OCI-LY1 (cell line): ENCODE results near the gene CHSY1.

ENCODE experiments used
- H2AFZ ChIP-seq: fragments of 200-600 bp; sonication (generic), shearing (Covaris generic); 2 replicates; pipeline ENCODE4 v1.6.0; 2014; ENCODE audit warnings: antibody characterized with exemption, mild to moderate bottlenecking, low read length
- H3F3A ChIP-seq: fragments of 200-600 bp; sonication (generic), shearing (Covaris generic); 2 replicates; pipeline ENCODE4 v1.6.0; 2014; ENCODE audit warnings: mild to moderate bottlenecking, antibody characterized with exemption, low read length, moderate library complexity; ENCODE audit not compliant: insufficient read depth
- H3K27ac ChIP-seq: fragments of 200-600 bp; sonication (generic); 2 replicates; pipeline ENCODE4 v1.5.1; 2014; ENCODE audit warnings: low read length, mixed run types, mild to moderate bottlenecking, low read depth; ENCODE audit not compliant: poor library complexity, severe bottlenecking
- H3K27me3 ChIP-seq: fragments of 200-600 bp; sonication (generic); 2 replicates; pipeline ENCODE4 v1.6.0; 2014; ENCODE audit warnings: antibody characterized with exemption, mild to moderate bottlenecking, low read length, moderate library complexity; ENCODE audit not compliant: insufficient read depth
- H3K36me3 ChIP-seq: fragments of 200-600 bp; sonication (generic); 2 replicates; pipeline ENCODE4 v1.6.1; 2014; ENCODE audit warnings: mild to moderate bottlenecking, antibody characterized with exemption, low read length, moderate library complexity, mixed read lengths; ENCODE audit not compliant: insufficient read depth
- H3K4me1 ChIP-seq: fragments of 200-600 bp; sonication (generic); 2 replicates; pipeline ENCODE4 v1.5.1; 2014; ENCODE audit warnings: mild to moderate bottlenecking, low read length, moderate library complexity; ENCODE audit not compliant: insufficient read depth, severe bottlenecking
- H3K4me2 ChIP-seq: fragments of 200-600 bp; sonication (generic), shearing (Covaris generic); 2 replicates; pipeline ENCODE4 v1.6.1; 2014; ENCODE audit warnings: low read length
- H3K4me3 ChIP-seq: fragments of 200-600 bp; sonication (generic); 2 replicates; pipeline ENCODE4 v1.5.1; 2014; ENCODE audit warnings: low read length, low read depth, mild to moderate bottlenecking, mixed read lengths; ENCODE audit not compliant: poor library complexity, severe bottlenecking
- H3K79me2 ChIP-seq: fragments of 200-600 bp; shearing (Covaris generic); 2 replicates; pipeline ENCODE4 v1.6.1; 2016; ENCODE audit warnings: mixed run types, low read length, mixed read lengths; ENCODE audit not compliant: insufficient read depth
- H3K9ac ChIP-seq: fragments of 200-600 bp; sonication (generic), shearing (Covaris generic); 2 replicates; pipeline ENCODE4 v1.6.1; 2014; ENCODE audit warnings: mild to moderate bottlenecking, low read length, mixed read lengths
- H3K9me2 ChIP-seq: fragments of 200-600 bp; sonication (generic), shearing (Covaris generic); 2 replicates; pipeline ENCODE4 v1.6.1; 2014; ENCODE audit warnings: low read depth, mild to moderate bottlenecking, low read length, mixed read lengths
- H3K9me3 ChIP-seq: fragments of 200-600 bp; shearing (Covaris generic); 2 replicates; pipeline ENCODE4 v1.6.1; 2014; ENCODE audit warnings: low read length, mixed read lengths
- H4K20me1 ChIP-seq: fragments of 200-600 bp; sonication (generic), shearing (Covaris generic); 2 replicates; pipeline ENCODE4 v1.6.0; 2016; ENCODE audit warnings: mild to moderate bottlenecking, low read length; ENCODE audit not compliant: insufficient read depth
- EZH2 ChIP-seq: fragments of 200-600 bp; sonication (generic), shearing (Covaris generic); IDR thresholded peaks from 2 replicates; pipeline ENCODE4 v1.8.0; 2017; ENCODE audit warnings: borderline replicate concordance, mixed run types, mild to moderate bottlenecking, antibody characterized with exemption, low read length, moderate library complexity, mixed read lengths
- TF ChIP-seq, protein P1 (sequence below): fragments of 200-600 bp; sonication (generic), shearing (Covaris generic); IDR thresholded peaks from 2 replicates; pipeline ENCODE4 v1.5.1; 2017; ENCODE audit warnings: mild to moderate bottlenecking, antibody characterized with exemption, low read length, moderate library complexity, mixed read lengths

CHSY1 gene

GRCh38 chr15:101266034-101266433 lies 14.2 kb upstream of the CHSY1 start:
- Histone ChIP-seq H3K36me3 (peaks cover 11% of the 10 kb centered on the region), H3K4me1 (no peaks in the 10 kb centered on the region), H3K27me3 (0 out of 2 replicates have a peak, but pooled peaks cover 2% of the 10 kb centered on the region)

DNA sequence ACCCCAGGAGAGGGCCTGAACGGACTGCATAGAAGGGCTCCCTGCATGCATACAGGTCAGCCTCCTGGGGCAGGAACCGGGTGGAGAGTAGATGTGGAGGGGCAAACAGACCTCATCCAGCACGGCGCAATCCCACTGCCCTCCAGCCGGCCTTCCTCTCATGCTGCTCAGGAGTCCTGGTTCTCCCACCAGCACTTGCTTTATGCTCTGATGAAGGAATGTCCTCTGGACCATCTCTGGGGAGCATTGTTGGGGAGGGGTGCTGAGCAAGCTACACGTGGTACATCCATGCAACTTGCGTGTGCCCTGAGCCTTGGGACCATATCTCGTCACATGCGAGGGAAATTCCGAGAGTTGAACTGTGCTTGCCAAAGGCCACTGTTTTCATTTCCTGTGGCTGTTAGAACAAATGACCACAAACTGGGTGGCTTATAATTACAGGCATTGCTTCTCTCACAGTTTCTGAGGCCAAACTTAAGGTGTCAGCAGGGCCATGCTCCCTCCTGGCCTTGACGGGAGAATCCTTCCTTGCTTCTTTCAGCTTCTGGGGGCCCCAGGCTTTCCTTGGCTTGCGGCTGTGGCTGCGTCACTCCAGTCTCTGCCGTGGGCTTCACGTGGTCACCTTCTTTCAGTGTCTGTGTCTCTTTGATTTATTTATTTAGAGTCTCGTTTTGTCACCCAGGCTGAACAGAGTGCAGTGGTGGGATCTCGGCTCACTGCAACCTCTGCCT lies 13.2 kb upstream of the CHSY1 start:
- Histone ChIP-seq H3K36me3 (peaks cover 1% of the 10 kb centered on the region), H3K4me1 (no peaks in the 10 kb centered on the region), H3K27me3 (0 out of 2 replicates have a peak, but pooled peaks cover 2% of the 10 kb centered on the region), H3K79me2 (no peaks in the 10 kb centered on the region), H2AFZ (no peak overlapping the region), H3K27ac (no peak overlapping the region), H3K9me3 (no peaks in the 10 kb centered on the region), H3K4me2 (no peak overlapping the region), H3K4me3 (no peak overlapping the region), H3F3A (no peaks in the 10 kb centered on the region), H3K9ac (no peak overlapping the region), H3K9me2 (no peaks in the 10 kb centered on the region), H4K20me1 (no peaks in the 10 kb centered on the region)
- TF ChIP-seq EZH2: no peak
- TF ChIP-seq, protein P1, sequence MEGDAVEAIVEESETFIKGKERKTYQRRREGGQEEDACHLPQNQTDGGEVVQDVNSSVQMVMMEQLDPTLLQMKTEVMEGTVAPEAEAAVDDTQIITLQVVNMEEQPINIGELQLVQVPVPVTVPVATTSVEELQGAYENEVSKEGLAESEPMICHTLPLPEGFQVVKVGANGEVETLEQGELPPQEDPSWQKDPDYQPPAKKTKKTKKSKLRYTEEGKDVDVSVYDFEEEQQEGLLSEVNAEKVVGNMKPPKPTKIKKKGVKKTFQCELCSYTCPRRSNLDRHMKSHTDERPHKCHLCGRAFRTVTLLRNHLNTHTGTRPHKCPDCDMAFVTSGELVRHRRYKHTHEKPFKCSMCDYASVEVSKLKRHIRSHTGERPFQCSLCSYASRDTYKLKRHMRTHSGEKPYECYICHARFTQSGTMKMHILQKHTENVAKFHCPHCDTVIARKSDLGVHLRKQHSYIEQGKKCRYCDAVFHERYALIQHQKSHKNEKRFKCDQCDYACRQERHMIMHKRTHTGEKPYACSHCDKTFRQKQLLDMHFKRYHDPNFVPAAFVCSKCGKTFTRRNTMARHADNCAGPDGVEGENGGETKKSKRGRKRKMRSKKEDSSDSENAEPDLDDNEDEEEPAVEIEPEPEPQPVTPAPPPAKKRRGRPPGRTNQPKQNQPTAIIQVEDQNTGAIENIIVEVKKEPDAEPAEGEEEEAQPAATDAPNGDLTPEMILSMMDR: no peak

More at GRCh38 chr15:101266034-101266433, 14.2 kb upstream of the CHSY1 start:
- Histone ChIP-seq H3K27ac (no peak overlapping the region), H3K9me2 (no peaks in the 10 kb centered on the region), H3K79me2 (no peaks in the 10 kb centered on the region), H3K9me3 (no peaks in the 10 kb centered on the region), H2AFZ (no peak overlapping the region), H3K4me2 (no peak overlapping the region), H3K4me3 (no peak overlapping the region), H3F3A (no peaks in the 10 kb centered on the region), H4K20me1 (no peaks in the 10 kb centered on the region), H3K9ac (no peak overlapping the region)
- no peak for TF ChIP-seq EZH2
- TF ChIP-seq, protein P1: no peak

- Histone ChIP-seq H4K20me1 (no peaks in the 10 kb centered on the region), H2AFZ (no peak overlapping the region), H3K4me3 (no peak overlapping the region), H3K27me3 (0 out of 2 replicates have a peak, but pooled peaks cover 2% of the 10 kb centered on the region), H3F3A (no peaks in the 10 kb centered on the region), H3K9me2 (no peaks in the 10 kb centered on the region), H3K27ac (no peak overlapping the region), H3K79me2 (no peaks in the 10 kb centered on the region), H3K4me1 (no peaks in the 10 kb centered on the region), H3K4me2 (no peak overlapping the region), H3K9me3 (no peaks in the 10 kb centered on the region), H3K9ac (no peak overlapping the region), H3K36me3 (no peaks in the 10 kb centered on the region)
- TF ChIP-seq, protein P1: no peak
- TF ChIP-seq EZH2: no peak
Measured at GRCh38 chr15:101264011-101264410, 12.2 kb upstream of the CHSY1 start.
